ENCODE data around the gene NRCAM. TPM values are rescaled to one million over a fixed set of nuclear protein-coding genes. Genes with fewer than 3 reads are reported as not detected.
"Not testable (repeated sequence)": the region's sequence is repeated elsewhere in the genome, so short reads cannot be mapped to it uniquely, and the experiment has no call there.

NRCAM gene
- total and polyA plus RNA-seq, 7 donors: 1.3 to 3.9 (median 1.8) TPM; not detected in 2

DNA sequence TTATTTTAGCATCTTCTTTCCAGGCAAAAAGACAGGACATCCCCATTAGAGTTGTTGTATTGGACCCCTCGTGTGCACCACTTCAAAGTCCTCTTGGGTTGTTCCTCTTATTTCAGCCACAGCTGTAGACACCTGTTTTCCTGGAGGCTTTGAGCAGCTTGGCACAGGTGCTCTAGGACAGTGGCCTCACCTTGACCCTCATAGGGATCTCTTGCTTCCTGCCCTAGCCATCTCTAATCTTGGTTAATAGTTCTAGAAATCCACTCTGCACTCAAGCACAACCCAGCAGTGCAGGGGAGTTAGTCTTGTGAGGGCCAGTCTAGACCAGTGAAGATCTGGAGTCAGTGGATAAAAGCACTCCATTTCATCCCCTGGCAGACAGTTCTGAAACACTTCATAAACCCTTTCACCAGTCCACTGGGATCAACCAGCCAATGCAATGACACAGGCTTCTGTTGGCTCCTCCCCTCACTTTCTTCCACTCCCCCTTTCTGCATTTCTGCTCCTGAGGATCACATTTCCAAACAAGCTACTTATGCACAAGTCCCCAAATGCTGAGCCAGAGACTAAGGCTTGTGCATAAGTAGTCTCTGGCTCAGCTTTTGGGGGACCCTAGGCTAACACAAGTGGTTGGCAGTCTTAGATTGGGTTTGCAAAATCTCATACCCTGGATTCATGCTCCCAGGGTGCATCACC, 194.5 kb downstream of the NRCAM start:
- no peaks in the 10 kb centered on the region for H3K27me3 ChIP-seq
- H3K27ac ChIP-seq: no peak overlapping the region
- H3K4me1 ChIP-seq: no peaks in the 10 kb centered on the region
- no peak for DNase-seq
- no peaks in the 10 kb centered on the region for H3K9me3 ChIP-seq
- no peaks in the 10 kb centered on the region for H3K36me3 ChIP-seq
- intact Hi-C loops (cut with DNase I): no loop called here
- TF ChIP-seq EP300 (IDR thresholded peaks at IDR 0.05) (no peak), POLR2A (IDR thresholded peaks at IDR 0.05) (no peak), POLR2AphosphoS5 (IDR thresholded peaks at IDR 0.05) (no peak), CTCF (IDR thresholded peaks at IDR 0.05) (no peak)
- no peak overlapping the region for H3K4me3 ChIP-seq
- 77 to 83% methylated on average over 1 of the region's 1 CpG for WGBS, 2 donors

- H3K4me1 ChIP-seq; H3K9me3 ChIP-seq; H3K36me3 ChIP-seq; intact Hi-C loops (cut with DNase I); DNase-seq; H3K27me3 ChIP-seq; H3K27ac ChIP-seq; H3K4me3 ChIP-seq: not testable (repeated sequence)
- 95 to 97% methylated on average over 3 of the region's 3 CpGs for WGBS, 2 donors
These were observed 196.8 kb downstream of the NRCAM start for GRCh38 chr7:108259447-108259846.

DNA sequence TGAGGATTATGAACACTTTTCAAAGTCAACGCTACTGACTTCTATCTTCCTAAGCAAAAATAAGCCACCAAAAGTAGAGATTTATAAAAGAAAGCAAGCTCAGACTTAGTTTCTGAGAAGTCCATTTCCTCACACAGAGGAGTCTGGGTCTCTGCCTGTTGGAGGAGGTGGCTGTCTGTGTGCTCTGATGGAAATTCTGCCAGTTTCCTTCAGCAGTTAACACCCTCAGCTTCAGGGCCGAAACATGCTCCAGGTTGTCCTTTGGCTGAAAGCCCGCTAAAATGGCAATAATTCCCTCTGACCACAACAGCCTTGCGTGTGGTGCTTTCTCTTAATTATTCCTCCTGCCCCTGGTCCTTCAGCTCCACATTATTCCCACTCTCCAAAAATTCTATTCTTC, 198.3 kb downstream of the NRCAM start:
- TF ChIP-seq POLR2AphosphoS5 (IDR thresholded peaks at IDR 0.05) (no peak), EP300 (IDR thresholded peaks at IDR 0.05) (no peak), CTCF (IDR thresholded peaks at IDR 0.05) (no peak), POLR2A (IDR thresholded peaks at IDR 0.05) (no peak)
- WGBS, 2 donors: 89 to 90% methylated on average over 4 of the region's 4 CpGs
- intact Hi-C loops (cut with DNase I): no loop called here

GRCh38 chr7:108254259-108254658, 202.0 kb downstream of the NRCAM start:
- Histone ChIP-seq H3K36me3 (no peaks in the 10 kb centered on the region), H3K27ac (no peak overlapping the region), H3K4me3 (no peak overlapping the region), H3K4me1 (no peaks in the 10 kb centered on the region), H3K27me3 (no peaks in the 10 kb centered on the region), H3K9me3 (no peaks in the 10 kb centered on the region)
- DNase-seq: no peak
- TF ChIP-seq EP300 (IDR thresholded peaks at IDR 0.05) (no peak), POLR2AphosphoS5 (IDR thresholded peaks at IDR 0.05) (no peak), POLR2A (IDR thresholded peaks at IDR 0.05) (no peak), CTCF (IDR thresholded peaks at IDR 0.05) (no peak)
- 98 to 99% methylated on average over 2 of the region's 2 CpGs for WGBS, 2 donors
- intact Hi-C loops (cut with DNase I): no loop called here

More for the DNA sequence above, 198.3 kb downstream of the NRCAM start:
- DNase-seq: no peak
- Histone ChIP-seq H3K4me3 (no peak overlapping the region), H3K9me3 (no peaks in the 10 kb centered on the region), H3K36me3 (no peaks in the 10 kb centered on the region), H3K27me3 (no peaks in the 10 kb centered on the region), H3K4me1 (no peaks in the 10 kb centered on the region), H3K27ac (no peak overlapping the region)

GRCh38 chr7:108253275-108254044, 202.8 kb downstream of the NRCAM start:
- no peak overlapping the region for H3K27ac ChIP-seq
- no peak for TF ChIP-seq EP300 (IDR thresholded peaks at IDR 0.05)
- no peak for TF ChIP-seq CTCF (IDR thresholded peaks at IDR 0.05)
- no peak for TF ChIP-seq POLR2A (IDR thresholded peaks at IDR 0.05)
- no peak for TF ChIP-seq POLR2AphosphoS5 (IDR thresholded peaks at IDR 0.05)
- H3K4me1 ChIP-seq: no peaks in the 10 kb centered on the region
- no peak for DNase-seq
- WGBS, 2 donors: 80 to 86% methylated on average over 6 of the region's 6 CpGs
- H3K27me3 ChIP-seq: no peaks in the 10 kb centered on the region
- no peaks in the 10 kb centered on the region for H3K36me3 ChIP-seq
- intact Hi-C loops (cut with DNase I): no loop called here
- no peaks in the 10 kb centered on the region for H3K9me3 ChIP-seq
- H3K4me3 ChIP-seq: no peak overlapping the region

Data from sigmoid colon (tissue), 7 donors.